BLaER1 (cell line): Measurements from ENCODE around the gene ATAD1.
"Not testable (repeated sequence)": the region's sequence is repeated elsewhere in the genome, so short reads cannot be mapped to it uniquely, and the experiment has no call there.

Source experiments
- H3K27ac ChIP-seq: shearing (Covaris generic); formaldehyde crosslinking; 2 replicates; pipeline ENCODE4 v1.8.1; 2022
- H3K27me3 ChIP-seq: shearing (Covaris generic); formaldehyde crosslinking; 2 replicates; pipeline ENCODE4 v1.8.1; 2022
- H3K36me3 ChIP-seq: shearing (Covaris generic); formaldehyde crosslinking; 2 replicates; pipeline ENCODE4 v1.8.1; 2022
- H3K4me1 ChIP-seq: shearing (Covaris generic); formaldehyde crosslinking; 2 replicates; pipeline ENCODE4 v1.8.1; 2022
- H3K4me2 ChIP-seq: shearing (Covaris generic); formaldehyde crosslinking; 2 replicates; pipeline ENCODE4 v1.8.1; 2022
- H3K4me3 ChIP-seq: shearing (Covaris generic); formaldehyde crosslinking; 2 replicates; pipeline ENCODE4 v1.8.1; 2022
- H3K9ac ChIP-seq: shearing (Covaris generic); formaldehyde crosslinking; 2 replicates; pipeline ENCODE4 v1.8.1; 2022
- H3K9me3 ChIP-seq: shearing (Covaris generic); formaldehyde crosslinking; 2 replicates; pipeline ENCODE4 v1.8.1; 2022
- H4K20me1 ChIP-seq: shearing (Covaris generic); formaldehyde crosslinking; 2 replicates; pipeline ENCODE4 v1.8.1; 2022
- Cebpa-rat ChIP-seq: shearing (Covaris generic); IDR thresholded peaks from 2 replicates; pipeline ENCODE4 v1.8.1; 2022

Gene ATAD1

DNA sequence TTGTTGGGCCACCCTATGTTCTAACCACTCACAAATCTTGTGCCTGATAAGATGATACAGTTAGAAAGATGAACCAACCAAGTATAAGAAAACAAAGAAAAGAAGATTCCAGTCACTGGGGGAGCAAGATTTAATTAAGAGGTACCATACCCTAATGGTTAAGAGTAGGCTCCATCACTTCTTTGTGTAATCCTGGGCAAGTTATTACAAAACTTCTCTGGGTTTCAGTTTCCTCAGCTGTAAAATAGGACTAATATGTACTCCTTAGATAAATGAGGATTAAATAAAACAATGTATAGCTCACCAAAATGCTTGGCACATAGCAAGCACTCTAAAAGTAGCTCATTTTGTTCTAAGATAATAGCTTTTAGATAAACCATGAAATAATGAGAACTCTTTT, 58.5 kb downstream of the ATAD1 start:
- Histone ChIP-seq H3K9ac (no peak overlapping the region), H3K27me3 (no peaks in the 10 kb centered on the region), H3K4me3 (no peak overlapping the region), H3K4me2 (no peak overlapping the region), H4K20me1 (no peaks in the 10 kb centered on the region), H3K4me1 (peaks cover 10% of the 10 kb centered on the region), H3K9me3 (no peaks in the 10 kb centered on the region), H3K27ac (no peak overlapping the region), H3K36me3 (peaks cover 58% of the 10 kb centered on the region)
- no peak for TF ChIP-seq Cebpa-rat

DNA sequence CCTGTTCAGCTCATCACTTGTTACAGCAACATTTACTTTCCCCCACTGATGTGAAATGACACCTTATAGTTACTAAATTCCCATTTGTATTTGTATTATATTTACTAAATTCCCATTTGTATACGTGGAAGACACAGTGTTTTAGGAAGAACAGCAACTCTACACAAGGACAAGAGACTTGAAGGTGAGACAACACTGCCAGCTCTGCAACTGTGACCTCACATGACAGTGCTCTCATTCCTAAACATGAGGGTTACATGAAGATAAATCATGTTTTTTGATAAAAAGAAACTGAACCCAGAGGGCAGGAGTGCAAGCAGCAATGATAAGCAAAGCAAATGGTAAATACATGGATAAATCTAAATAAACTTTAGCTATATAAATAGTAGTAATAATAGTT, 60.3 kb downstream of the ATAD1 start:
- Histone ChIP-seq H3K4me3 (no peak overlapping the region), H4K20me1 (no peaks in the 10 kb centered on the region), H3K36me3 (peaks cover 58% of the 10 kb centered on the region), H3K9me3 (no peaks in the 10 kb centered on the region), H3K9ac (no peak overlapping the region), H3K27ac (no peak overlapping the region), H3K27me3 (no peaks in the 10 kb centered on the region), H3K4me2 (no peak overlapping the region), H3K4me1 (peaks cover 10% of the 10 kb centered on the region)
- no peak for TF ChIP-seq Cebpa-rat

DNA sequence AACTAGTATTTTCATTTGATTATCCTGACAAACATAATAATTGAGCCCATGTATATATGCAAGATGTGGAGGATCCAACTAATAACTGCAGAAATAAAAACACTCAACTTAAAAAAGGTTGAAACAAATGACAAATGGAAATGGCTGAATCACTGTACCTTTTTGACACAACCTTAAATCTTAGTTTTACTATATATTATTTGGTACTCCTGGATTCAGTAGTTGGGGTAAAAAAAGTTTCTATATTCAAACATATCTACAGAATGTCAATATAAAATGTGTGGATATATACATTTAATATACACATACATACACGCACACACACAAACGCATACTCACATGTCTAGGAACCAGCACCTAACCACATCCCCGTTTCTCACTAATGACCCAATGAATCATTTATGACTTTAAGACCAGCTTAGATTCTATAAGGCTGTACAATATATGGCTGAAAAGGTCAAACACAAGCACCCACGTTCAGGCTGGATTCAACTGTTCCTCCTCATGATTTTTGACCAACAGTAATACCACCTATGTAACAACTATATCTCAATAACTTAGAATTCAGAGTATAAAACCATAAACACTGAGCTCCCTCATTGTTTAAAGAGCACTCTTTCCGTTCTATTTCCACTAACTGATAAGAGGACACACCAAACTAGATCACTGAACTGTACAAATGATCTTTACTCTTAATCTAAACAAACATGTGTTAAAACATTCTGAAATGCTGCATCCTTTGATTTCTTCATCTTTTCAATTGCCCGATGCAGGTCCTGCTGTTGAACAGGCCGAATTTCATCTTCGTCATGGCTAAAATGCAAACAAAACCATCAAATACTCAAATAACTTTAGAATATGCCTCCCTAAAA, 63.8 kb downstream of the ATAD1 start:
- TF ChIP-seq Cebpa-rat: no peak
- Histone ChIP-seq H3K9me3 (no peaks in the 10 kb centered on the region), H3K27ac (no peak overlapping the region), H3K4me1 (no peaks in the 10 kb centered on the region), H4K20me1 (no peaks in the 10 kb centered on the region), H3K9ac (no peak overlapping the region), H3K36me3 (peaks cover 31% of the 10 kb centered on the region), H3K27me3 (no peaks in the 10 kb centered on the region), H3K4me3 (no peak overlapping the region), H3K4me2 (no peak overlapping the region)

DNA sequence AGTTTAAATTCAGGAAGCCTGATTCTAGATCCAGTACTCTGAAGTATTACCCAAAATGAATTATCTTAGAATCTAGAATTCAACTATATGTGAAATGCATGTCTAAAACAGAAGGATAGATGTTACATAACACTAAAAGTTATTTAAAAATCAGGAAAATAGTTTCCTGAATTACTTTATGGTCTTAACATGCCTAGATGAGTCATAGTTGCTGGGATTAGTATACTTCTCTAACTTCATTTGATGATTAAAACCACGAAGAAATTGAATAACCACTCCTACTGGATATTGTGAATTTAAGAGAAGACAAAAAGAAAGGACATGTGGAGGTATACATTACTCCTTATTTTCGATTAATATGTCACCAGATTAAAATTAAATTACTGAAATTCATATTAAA, 65.5 kb downstream of the ATAD1 start:
- no peak for TF ChIP-seq Cebpa-rat
- Histone ChIP-seq H3K4me2 (no peak overlapping the region), H3K36me3 (peaks cover 31% of the 10 kb centered on the region), H3K27ac (no peak overlapping the region), H3K4me3 (no peak overlapping the region), H3K9ac (no peak overlapping the region), H3K4me1 (no peaks in the 10 kb centered on the region), H4K20me1 (no peaks in the 10 kb centered on the region), H3K27me3 (no peaks in the 10 kb centered on the region), H3K9me3 (no peaks in the 10 kb centered on the region)

DNA sequence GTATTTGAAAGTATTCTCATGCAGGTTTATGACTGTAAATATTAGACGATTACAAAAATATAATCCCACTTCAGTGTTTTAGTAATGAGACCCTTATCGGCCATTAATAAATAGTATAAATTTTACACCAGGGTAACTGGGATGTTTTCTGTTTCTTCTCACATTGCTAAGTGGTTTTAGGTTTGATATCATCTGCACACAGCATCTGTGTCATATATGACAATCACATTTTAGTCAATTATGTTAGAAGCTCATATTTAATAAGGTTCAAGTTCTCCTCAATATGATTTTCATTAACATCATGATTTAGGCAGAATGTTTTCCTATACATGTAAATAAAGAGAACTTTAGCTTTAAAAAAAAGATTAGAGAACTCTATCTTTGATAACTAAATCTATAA, 66.8 kb downstream of the ATAD1 start:
- Histone ChIP-seq H3K9ac (no peak overlapping the region), H3K9me3 (no peaks in the 10 kb centered on the region), H3K27ac (no peak overlapping the region), H3K4me1 (no peaks in the 10 kb centered on the region), H3K4me2 (no peak overlapping the region), H3K27me3 (no peaks in the 10 kb centered on the region), H3K36me3 (peaks cover 27% of the 10 kb centered on the region), H3K4me3 (no peak overlapping the region), H4K20me1 (no peaks in the 10 kb centered on the region)
- no peak for TF ChIP-seq Cebpa-rat

DNA sequence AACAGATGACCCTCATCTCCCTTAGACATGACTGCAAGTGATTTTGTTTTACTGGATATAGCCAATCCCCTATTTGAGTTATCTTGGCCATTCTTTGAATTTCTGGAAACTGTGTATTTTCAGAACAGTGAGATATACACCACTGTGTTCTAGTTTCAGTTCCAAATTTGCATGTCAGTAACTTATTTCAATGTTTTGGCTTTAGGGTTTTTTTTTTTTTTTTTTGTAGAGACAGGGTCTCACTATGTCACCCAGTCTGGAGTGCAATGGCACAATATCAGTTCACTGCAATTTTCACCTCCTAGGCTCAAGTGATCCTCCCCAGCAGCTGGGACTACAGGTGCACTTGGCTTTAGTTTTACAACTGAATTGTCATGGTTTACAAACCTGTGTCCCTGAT, 67.2 kb downstream of the ATAD1 start:
- no peaks in the 10 kb centered on the region for H3K4me1 ChIP-seq
- TF ChIP-seq Cebpa-rat: no peak
- H3K27me3 ChIP-seq: no peaks in the 10 kb centered on the region
- H3K36me3 ChIP-seq: peaks cover 22% of the 10 kb centered on the region
- no peak overlapping the region for H3K9ac ChIP-seq
- no peak overlapping the region for H3K27ac ChIP-seq
- H4K20me1 ChIP-seq: no peaks in the 10 kb centered on the region
- no peak overlapping the region for H3K4me2 ChIP-seq
- H3K9me3 ChIP-seq: no peaks in the 10 kb centered on the region
- no peak overlapping the region for H3K4me3 ChIP-seq

DNA sequence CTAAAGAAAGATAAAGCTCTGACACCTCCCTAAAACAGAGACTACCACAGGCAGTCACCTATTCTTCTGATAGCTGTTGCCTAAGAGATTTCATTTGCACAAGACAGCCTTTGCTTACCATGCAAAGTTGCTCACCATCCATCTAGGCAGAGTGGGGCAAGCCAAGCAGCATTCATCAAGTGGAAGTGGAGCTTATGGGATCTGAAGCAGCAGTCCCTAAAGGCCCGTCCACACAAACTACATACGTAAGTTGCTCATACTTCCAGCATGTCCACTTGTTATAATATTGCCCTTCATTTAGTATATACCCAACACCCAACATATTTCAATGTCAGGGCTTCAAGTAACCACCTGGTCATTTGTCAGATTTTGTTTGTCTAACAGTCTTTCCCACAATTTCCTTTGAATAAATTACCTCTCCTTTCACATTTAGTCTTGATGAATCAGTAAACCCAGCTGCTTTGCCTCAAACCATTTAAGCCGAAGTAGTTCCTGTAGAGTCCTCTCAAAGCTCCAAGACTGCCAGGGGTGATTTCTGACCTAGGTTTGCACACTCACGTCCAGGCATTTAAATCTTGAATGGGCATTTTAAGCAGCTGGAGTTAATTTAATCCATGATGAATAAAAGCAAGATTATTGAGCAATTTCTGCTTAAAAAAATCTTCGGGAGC, 67.9 kb downstream of the ATAD1 start:
- Histone ChIP-seq H3K9ac (no peak overlapping the region), H3K4me2 (no peak overlapping the region), H4K20me1 (no peaks in the 10 kb centered on the region), H3K4me1 (no peaks in the 10 kb centered on the region), H3K9me3 (no peaks in the 10 kb centered on the region), H3K4me3 (no peak overlapping the region), H3K27me3 (no peaks in the 10 kb centered on the region), H3K36me3 (peaks cover 15% of the 10 kb centered on the region), H3K27ac (no peak overlapping the region)
- no peak for TF ChIP-seq Cebpa-rat

DNA sequence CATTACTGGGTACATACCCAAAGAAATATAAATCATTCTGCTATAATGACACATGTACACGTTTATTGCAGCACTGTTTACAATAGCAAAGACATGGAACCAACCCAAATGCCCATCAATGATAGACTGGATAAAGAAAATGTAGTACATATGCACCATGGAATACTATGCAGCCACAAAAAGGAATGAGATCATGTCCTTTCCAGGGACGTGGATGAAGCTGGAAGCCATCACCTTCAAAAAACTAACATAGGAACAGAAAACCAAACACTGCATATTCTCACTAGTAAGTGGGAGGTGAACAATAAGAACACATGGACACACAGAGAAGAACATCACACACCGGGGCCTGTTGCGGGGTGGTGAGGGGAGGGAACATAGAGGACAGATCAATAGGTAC, 69.8 kb downstream of the ATAD1 start:
- H3K9ac ChIP-seq, H3K9me3 ChIP-seq, H3K27ac ChIP-seq, H3K4me1 ChIP-seq, H4K20me1 ChIP-seq, H3K27me3 ChIP-seq, H3K4me2 ChIP-seq, H3K36me3 ChIP-seq, H3K4me3 ChIP-seq: not testable (repeated sequence)

DNA sequence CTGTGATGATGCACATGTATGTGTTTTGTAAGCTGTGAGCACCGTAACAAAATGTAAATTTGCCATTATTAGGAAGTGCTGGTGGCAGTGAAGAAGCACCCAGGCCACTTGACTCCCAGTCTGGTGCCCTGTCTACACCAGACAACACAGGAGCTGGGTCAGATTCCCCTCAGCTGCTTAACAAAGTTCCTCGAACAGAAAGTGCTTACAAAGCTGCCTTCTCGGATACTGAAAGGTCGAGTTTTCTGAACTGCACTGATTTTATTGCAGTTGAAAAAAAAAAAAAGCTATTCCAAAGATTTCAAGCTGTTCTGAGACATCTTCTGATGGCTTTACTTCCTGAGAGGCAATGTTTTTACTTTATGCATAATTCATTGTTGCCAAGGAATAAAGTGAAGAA, 71.1 kb downstream of the ATAD1 start:
- no peak overlapping the region for H3K4me3 ChIP-seq
- H3K9ac ChIP-seq: no peak overlapping the region
- no peak overlapping the region for H3K4me2 ChIP-seq
- H3K4me1 ChIP-seq: no peaks in the 10 kb centered on the region
- TF ChIP-seq Cebpa-rat: no peak
- no peaks in the 10 kb centered on the region for H4K20me1 ChIP-seq
- H3K27me3 ChIP-seq: no peaks in the 10 kb centered on the region
- no peak overlapping the region for H3K27ac ChIP-seq
- H3K9me3 ChIP-seq: no peaks in the 10 kb centered on the region
- no peaks in the 10 kb centered on the region for H3K36me3 ChIP-seq

DNA sequence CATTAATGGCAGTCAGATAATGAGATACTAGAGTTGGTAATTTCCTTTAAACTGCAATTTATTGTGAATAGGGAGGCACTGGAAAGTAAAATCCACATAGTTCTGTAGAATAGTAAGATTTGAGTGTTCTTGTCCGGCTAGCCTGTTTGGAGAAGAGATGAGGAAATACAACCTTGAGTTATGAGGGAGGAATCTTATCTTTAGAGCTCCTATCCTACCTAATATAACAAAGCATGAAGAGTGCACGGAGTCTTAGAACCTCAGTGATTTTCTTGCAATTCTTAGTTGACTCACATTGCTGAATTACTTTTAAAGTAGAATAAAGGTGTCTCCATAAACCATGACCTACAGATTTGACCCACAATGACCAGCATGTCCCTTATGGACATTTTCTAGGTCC, 73.4 kb downstream of the ATAD1 start:
- H3K27me3 ChIP-seq: no peaks in the 10 kb centered on the region
- no peak overlapping the region for H3K4me3 ChIP-seq
- no peak overlapping the region for H3K4me2 ChIP-seq
- TF ChIP-seq Cebpa-rat: no peak
- H4K20me1 ChIP-seq: no peaks in the 10 kb centered on the region
- no peak overlapping the region for H3K27ac ChIP-seq
- no peak overlapping the region for H3K9ac ChIP-seq
- no peaks in the 10 kb centered on the region for H3K36me3 ChIP-seq
- H3K4me1 ChIP-seq: no peaks in the 10 kb centered on the region
- no peaks in the 10 kb centered on the region for H3K9me3 ChIP-seq
